Left kidney (tissue), 8 donors: ENCODE results near the gene LRIG2. TPM values are rescaled to one million over a fixed set of nuclear protein-coding genes. Genes with fewer than 3 reads are reported as not detected.
A peak's percentile ranks its signal among the peaks of the same experiment; 100 is the strongest.
"Not testable (repeated sequence)": the region's sequence is repeated elsewhere in the genome, so short reads cannot be mapped to it uniquely, and the experiment has no call there.

Experiments
- DNase-seq: peaks from one replicate; pipeline ENCODE4 v3.0.0-alpha.2; 2013
- long read RNA-seq, 8 donors: transcript quantifications; one replicate each; lab custom pipeline, GENCODE V29; 2026
- polyA plus RNA-seq: library from polyadenylated mRNA; unstranded; fragments of 120-200 nt; gene quantifications from one replicate; pipeline ENCODE4 v1.2.1, GENCODE V29; 2013; ENCODE audit not compliant: insufficient read length

LRIG2 gene, protein sequence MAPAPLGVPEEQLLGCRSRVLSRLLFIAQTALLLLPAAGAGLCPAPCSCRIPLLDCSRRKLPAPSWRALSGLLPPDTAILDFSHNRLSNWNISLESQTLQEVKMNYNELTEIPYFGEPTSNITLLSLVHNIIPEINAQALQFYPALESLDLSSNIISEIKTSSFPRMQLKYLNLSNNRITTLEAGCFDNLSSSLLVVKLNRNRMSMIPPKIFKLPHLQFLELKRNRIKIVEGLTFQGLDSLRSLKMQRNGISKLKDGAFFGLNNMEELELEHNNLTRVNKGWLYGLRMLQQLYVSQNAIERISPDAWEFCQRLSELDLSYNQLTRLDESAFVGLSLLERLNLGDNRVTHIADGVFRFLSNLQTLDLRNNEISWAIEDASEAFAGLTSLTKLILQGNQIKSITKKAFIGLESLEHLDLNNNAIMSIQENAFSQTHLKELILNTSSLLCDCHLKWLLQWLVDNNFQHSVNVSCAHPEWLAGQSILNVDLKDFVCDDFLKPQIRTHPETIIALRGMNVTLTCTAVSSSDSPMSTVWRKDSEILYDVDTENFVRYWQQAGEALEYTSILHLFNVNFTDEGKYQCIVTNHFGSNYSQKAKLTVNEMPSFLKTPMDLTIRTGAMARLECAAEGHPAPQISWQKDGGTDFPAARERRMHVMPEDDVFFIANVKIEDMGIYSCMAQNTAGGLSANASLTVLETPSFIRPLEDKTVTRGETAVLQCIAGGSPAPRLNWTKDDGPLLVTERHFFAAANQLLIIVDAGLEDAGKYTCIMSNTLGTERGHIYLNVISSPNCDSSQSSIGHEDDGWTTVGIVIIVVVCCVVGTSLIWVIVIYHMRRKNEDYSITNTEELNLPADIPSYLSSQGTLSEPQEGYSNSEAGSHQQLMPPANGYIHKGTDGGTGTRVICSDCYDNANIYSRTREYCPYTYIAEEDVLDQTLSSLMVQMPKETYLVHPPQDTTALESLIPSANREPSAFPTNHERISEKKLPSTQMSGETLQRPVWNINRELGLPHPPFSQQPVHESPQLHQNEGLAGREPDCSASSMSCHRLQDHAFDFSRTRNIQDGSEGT
- polyA plus RNA-seq, result 24.4 TPM
- long read RNA-seq, donor 1, partial matches to known transcripts, result 10 of 10 reads
- long read RNA-seq, donor 1, other reads (novel, unspliced or antisense), result 0 of 10 reads
- long read RNA-seq, donor 2, partial matches to known transcripts, result 15 of 16 reads
- long read RNA-seq, donor 2, other reads (novel, unspliced or antisense), result 0 of 16 reads
- long read RNA-seq, donor 3, partial matches to known transcripts, result 8 of 8 reads
- long read RNA-seq, donor 3, other reads (novel, unspliced or antisense), result 0 of 8 reads
- long read RNA-seq, donor 4, result 0 reads
- long read RNA-seq, donor 5, result 0 reads
- long read RNA-seq, donor 6, full-length matches to known transcripts, result 1 of 9 reads
- long read RNA-seq, donor 6, partial matches to known transcripts, result 8 of 9 reads
- long read RNA-seq, donor 6, other reads (novel, unspliced or antisense), result 0 of 9 reads
- long read RNA-seq, donor 7, full-length matches to known transcripts, result 1 of 1 reads
- long read RNA-seq, donor 7, partial matches to known transcripts, result 0 of 1 reads
- long read RNA-seq, donor 7, other reads (novel, unspliced or antisense), result 0 of 1 reads
- long read RNA-seq, donor 8, full-length matches to known transcripts, result 1 of 1 reads
- long read RNA-seq, donor 8, partial matches to known transcripts, result 0 of 1 reads
- long read RNA-seq, donor 8, other reads (novel, unspliced or antisense), result 0 of 1 reads

DNA sequence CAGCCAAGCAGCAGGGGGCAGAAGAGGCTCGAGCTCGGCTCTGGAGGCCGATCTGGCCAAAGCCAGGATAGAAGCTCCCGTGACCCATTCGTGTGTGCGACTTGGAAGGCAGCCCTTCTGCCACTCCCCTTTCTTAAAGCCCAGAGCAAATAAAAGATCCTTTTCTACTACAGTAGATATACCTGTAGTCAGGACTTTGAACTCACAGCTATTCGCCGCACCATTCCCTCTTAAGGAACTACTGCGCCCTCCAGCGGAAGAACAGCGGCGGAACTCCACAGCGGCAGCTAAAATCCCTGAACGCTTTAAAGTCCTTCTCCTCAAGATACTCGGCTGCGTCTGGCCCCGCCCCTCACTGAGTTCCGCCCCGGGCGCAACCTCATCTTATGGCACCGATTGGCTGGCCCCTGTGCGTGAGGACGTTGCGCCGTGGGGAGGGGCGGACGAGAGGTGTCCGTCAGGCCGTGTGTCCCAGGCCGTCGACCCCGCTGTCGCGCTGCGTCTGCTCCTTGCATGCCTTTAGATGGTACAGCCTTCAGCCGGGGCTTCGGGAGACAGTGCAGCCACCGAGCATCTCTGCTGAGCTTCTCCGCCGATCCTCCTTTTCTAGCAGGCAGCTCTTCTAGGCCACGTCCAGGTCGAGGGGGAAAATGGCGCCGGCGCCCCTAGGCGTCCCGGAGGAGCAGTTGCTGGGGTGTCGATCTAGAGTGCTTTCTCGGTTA, at the start of gene LRIG2:
LRIG2 (plus strand) TSS at position 442 of the 722 bp plus-strand sequence; CDS start at position 651, 209 bp downstream.
- peak; percentile 99 for DNase-seq

DNA sequence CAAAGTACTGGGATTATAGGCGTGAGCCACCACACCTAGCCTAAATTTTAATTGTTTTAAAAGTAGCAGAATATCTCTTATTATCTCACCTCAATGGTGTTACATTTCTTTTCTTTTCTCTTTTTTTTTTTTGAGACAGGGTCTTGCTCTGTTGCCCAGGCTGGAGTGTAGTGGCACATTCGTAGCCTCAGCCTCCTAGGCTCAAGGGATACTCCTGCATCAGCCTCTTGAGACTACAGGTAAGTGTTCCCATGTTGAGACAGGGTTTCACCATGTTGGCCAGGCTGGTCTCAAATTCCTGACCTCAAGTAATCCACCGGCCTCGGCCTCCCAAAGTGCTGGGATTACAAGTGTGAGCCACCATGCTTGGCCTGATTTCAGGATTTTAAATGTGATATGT, 49.7 kb upstream of the LRIG2 start:
- not testable (repeated sequence) for DNase-seq

DNA sequence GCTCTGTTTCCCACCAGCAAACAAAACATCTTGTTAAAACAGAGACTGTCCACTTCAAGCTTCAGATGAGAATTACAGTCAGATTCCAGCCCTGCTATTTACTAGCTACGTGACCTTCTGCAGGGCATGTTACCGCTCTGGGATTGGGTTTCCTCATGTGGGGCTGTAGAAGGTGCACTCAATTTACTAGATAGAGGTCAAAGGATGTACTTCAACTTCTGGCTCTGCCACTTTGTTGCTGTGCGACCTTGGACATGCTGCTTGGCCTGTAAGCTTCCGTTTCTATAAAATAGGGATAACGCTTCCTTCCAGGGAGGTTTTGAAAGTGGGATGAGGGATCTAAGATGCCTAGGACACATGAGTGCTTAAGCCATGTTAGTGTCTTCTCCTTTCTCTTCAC, 46.0 kb upstream of the LRIG2 start:
- peak; percentile 45 for DNase-seq

DNA sequence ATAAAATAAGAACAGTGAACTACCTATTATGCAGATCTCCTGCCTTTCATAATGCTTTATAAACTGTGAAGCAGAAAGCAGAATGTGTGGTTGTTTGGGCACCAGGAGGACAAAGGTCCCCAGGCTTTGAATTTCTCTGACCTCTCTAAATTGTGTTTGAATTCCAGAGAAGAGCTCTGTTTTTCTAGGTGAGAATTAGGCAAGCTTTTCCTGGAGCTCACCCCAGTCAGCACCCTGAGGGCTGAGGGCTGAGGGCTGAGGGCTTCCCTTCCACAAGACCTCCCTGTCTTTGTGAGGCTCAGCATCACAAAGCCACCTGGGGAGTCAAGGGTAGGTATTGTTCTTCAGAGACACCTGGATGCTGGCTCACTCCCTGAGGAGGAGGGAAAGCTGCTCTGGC, 45.5 kb upstream of the LRIG2 start:
- DNase-seq, result no peak

DNA sequence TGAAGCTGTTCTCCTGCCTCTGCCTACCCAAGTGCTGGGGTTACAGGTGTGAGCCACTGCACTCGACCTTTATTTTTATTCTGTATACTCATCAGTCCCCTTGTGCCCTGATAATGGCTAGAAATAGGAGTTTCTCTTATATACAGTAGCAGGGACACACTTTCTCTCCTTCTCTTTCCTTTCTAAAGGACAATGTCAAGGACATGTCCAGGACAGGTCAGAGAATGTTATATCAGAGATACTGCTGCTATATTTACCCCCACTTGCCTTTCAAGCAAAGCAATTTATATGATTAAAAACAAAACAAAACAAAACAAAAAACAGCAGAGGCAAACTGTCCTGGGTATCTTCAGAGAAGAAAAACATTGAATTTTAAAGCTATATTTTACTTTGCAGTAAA, 43.2 kb upstream of the LRIG2 start:
- no peak for DNase-seq

DNA sequence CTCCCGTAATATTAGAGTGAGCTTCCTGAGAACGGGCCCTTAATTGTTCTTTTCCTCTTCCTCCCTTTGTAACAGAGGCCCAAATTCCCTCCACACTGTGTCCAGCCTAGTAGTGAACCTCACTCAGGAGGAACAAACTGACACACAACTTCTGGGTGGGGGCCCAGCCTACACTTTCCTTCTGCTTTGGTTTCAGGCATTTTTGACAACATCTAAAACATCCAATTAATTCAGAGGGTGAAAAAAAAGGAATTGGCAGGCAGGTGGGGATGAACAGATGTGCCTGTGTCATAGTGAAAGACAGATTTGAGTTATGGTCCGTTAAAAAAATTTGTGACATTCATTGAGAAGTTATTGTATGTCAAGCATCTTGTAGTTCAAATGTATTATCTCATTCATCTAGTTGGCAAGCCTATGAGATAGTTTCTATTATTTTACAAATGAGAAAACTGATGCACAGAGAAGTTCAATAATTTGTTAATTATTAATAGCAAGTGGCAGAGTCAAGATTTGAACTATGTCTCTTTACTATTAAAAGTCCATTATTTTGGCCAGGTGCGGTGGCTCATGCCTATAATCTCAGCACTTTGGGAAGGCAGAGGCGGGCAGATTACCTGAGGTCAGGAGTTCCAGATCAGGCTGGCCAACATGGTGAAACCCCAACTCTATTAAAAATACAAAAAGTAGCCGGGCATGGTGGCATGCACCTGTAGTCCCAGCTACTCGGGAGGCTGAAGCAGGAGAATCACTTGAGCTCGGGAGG, 41.6 kb upstream of the LRIG2 start:
- no peak for DNase-seq

DNA sequence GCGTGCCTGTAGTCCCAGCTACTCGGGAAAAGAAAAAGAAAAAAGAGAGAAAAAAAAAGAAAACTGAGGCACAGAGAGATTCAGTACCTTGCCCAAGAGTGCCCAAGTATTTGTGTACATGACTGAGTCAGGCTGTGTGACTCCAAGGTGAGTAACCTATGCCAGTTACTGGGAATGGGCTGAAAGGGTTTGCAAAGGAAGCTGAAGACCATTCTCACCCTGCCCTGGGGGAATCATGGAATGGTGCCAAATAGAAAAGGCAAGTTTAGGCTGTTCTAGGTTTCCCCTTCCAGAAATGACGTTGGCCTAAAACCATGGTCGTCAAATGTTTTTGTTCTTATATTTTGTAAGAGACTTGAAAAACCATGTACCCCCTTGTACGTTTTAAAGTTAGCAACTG, 37.9 kb upstream of the LRIG2 start:
- no peak for DNase-seq

DNA sequence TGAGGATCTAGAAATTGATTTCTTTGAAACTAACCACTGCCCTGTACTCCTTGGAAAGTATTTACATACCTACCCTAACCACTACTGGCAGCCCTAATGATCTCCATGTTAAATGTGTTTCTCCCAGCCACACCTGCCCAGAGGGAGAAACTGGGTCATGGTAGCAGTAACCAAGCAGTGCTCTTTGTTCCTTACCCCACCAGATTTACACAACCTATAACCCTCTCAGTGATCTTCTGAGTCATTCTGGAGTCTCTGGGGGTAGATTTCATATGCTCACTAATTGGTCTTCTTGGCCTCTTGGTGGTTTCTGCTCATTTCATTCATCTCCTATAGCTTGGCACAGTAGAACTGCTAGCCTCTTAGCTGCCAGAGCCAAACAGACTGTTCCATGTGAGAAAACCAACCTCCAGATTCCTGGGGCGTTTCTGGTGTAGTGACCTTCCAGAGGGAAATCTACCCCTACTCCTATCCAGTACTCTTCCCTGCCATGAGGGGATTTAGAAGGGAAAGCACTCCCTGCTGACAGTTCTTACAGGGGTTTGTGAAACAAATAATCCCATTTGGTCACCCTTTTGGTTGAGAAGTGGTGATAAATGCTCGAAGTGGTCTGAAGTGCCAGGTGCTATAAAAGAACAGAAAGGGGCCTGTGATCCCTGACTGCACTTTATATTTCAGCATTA, 36.2 kb upstream of the LRIG2 start:
- no peak for DNase-seq

DNA sequence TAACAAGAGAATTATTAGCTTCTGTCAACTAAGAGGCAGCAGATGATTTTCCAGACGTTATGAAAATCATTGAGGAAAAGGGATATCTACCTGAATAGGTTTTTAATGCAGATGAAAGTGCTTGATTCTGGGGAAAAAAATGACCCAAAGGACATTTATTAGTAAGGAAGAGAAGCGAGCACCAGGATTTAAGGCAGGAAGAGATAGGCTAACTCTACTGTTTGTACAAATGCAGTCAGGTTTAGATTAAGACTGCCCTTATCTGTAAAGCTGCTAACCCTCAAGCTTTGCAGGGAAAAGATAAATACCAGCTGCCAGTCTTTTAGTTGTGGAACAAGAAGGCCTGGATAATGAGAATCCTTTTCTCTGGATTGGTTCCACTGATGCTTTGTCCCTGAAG, 33.0 kb upstream of the LRIG2 start:
- no peak for DNase-seq

DNA sequence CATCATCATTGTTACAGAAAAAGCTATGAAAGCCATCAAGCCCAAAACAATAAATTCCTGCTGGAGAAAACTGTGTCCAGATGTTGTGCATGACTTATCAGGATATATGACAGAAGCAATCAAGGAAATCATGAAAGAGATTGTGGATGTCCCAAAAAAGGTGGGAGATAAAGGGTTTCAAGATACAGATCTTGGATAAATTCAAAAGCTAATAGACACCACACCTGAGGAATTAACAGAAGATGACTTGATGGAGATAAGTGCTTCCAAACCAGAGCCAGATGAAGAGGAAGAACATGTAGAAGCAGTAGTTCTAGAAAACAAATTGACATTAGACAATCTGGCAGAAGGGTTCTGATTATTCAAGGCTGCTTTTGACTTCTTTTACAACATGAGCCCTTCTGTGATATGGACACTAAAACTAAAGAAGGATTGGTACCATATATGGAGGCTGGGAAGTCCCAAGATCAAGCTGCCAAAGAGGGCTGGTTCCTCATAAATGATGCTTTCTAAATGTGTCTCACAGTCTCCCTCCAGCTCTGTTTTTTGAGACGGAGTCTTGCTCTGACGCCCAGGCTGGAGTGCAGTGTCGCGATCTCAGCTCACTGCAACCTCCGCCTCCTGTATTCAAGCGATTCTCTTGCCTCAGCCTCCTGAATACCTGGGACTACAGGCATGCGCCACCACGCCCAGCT, 32.1 kb upstream of the LRIG2 start:
- no peak for DNase-seq

DNA sequence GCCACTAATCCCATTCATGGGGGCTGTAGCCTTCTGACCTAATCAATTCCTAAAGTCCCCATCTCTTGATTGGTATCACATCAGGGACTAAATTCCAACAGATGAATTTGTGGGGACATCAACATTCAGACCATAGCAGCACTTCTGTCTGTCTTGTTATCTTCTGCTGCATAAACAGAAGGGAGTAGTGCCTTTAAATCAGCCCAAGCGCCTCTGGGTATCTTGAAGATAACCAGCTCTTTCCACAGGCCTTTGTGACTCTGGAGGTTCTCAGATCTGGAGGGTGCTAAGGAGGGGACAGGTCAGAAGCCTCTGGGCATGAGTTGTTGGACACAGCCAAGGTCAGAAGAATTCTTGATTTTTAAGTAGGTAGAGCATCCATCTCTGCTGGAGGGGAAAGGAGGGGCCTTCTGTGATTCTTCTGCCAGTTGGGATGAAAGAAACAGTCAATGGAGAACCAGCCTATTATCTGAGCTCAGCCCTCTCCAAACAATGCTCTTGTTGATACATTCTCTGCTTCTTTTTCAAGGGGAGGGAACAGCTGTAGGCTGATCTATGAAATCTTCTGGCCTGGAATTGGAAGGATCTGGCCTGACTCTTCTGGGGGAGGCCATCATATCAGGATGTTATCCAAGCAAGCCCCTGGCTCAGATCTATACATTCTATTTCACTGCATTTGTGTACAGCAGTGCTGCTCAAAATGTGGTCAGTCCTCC, 31.3 kb upstream of the LRIG2 start:
- no peak for DNase-seq

DNA sequence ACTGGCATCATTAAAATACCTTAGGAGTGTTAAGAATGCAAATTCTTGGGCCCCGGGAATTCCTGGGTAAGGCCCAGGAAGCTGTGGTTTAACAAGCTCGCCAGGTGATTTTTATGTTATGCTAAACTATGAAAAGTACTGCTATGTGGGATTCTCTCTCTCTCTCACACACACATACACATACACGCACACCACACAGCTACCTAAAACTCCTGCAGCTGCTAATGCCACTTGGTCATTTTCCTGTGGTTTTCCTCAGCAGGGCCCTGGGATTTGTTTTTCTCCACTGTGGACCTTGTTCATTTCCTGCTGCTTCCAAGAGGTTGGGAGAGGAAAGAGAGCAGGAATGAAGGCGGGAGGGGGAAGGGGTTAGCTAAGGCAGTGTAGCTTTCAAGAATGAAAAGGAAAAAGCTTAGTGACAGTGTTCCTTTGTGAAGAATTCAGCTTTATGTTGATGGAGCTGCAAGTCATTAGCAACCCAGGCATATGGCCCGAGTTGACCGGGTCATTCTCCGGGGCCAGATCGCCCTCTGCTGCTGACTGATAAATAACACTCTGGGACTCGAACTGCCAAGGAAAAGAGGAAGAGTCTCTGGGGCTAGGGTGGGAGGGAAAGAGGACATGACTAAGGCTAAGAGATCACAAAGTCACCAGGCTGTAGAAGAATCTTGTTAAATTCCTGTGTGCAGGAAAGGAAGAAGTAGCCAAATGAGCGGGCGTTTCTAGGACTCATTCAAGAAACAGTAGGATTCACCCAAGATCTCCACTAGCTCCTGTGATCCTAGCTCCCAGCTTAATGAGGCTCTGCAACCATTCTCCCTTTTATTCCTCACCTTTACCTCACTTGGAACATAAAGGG, 30.5 kb upstream of the LRIG2 start:
- peak; percentile 71 for DNase-seq

DNA sequence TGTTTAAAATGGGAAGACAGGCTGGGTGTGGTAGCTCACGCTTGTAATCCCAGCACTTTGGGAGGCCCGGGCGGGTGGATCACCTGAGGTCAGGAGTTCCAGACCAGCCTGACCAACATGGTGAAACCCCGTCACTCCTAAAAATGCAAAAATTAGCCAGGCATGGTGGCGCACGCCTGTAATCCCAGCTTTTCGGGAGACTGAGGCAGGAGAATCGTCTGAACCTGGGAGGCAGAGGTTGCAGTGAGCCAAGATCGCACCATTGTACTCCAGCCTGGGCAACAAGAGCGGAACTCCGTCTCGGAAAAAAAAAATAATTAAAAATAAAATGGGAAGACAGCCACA, 29.9 kb upstream of the LRIG2 start:
- not testable (repeated sequence) for DNase-seq

DNA sequence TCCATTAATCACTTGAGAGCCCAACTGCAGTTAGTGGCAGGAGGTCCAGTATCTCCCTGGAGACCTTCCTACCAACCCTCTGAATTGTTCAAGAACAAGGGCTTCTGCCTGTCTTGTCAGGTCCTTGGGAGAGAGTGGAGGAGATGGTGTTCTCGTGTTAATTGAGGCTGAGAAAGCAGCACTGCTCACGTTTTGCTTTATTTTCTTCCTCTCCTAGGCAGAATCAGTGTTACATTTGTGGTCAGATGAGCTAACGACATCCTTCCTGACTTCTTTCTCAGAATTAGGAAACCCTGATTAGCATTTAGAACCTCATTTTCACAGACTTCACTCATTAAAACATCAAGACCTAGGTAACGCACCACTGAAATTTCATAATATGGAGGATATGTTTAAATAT, 26.4 kb upstream of the LRIG2 start:
- DNase-seq, result no peak

DNA sequence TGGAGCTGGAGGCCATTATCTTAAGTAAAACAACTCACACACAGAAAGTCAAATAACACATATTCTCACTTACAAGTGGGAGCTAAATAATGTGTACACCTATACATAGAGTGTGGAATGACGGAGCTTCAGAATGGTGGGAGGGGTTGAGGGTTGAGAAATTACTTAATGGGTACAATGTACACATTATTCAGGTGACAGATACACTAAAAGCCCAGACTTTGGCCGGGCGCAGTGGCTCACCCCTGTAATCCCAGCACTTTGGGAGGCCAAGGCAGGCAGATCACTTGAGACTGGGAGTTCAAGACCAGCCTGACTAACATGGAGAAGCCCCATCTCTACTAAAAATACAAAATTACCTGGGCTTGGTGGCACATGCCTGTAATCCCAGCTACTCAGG, 24.9 kb upstream of the LRIG2 start:
- no peak for DNase-seq

DNA sequence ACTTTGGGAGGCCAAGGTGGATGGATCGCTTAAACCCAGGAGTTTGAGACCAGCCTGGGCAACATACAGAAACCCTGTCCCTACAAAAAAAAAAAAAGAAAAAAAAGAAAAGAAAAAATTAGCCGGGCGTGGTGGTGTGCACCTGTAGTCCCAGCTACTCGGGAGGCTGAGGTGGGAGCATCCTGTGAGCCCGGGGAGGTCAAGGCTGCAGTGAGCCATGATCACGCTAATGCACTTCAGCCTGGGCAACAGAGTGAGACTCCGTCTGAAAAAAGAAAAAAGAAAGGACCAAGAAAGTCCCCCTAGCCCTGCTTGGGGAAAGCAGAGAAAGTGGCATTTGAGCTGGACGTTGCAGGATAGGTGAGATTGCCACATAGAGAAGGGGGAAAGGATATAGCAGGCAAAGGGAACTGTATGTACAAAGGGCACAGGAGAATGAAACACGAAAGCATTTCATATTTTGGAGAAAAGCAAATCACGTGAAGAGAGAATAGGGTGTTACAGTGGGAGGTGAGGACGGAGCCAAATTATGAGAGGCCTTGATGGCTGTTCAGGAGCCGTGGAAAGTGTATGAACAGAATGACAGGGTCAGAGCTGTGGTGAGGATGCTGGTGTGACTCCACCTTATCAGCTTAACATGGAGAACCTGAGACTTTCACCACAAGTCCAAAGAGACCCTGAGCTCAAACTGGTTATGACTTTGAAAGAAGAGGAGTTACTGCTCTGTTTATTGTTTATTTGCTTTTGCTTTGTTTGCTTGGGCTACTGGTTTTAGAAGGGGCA, 19.5 kb upstream of the LRIG2 start:
- no peak for DNase-seq
